Hepatic stellate cell (primary cell): Measurements from ENCODE around the gene SDR9C7.
"Not testable (repeated sequence)": the region's sequence is repeated elsewhere in the genome, so short reads cannot be mapped to it uniquely, and the experiment has no call there.

Source experiments
- DNase-seq: peaks from one replicate; pipeline ENCODE4 v3.0.0; 2011; ENCODE audit warnings: low spot score

The SDR9C7 gene

DNA sequence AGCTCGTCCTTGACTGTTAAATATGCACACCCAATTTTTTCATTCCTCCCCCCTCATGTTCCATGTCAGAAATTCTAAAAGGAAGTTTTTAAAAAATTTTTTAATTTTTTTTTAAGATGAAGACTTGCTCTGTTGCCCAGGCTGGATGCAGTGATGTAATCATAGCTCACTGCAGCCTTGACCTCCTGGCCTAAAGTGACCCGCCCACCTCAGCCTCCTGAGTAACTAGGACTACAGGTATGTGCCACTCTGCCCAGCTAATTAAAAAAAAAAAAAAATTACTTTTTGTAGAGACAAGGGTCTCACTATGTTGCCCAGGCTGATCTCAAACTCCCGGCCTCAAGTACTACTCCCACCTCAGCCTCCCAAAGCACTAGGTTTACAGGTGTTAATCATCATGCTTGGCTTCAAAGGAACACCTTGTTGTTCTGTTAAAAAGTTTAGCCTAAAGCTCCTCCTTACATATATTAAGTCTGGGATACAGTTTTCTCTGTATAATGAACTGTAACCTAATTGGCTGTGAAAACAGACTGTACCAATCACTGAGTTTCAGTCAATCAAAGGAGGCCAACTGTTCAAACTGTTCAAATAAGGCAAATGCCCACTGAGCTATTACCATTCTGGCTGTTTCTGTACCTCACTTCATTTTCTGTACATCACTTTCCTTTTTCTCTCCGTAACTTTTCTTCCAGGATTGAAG lies 17.8 kb downstream of the SDR9C7 start:
- DNase-seq, result no peak

DNA sequence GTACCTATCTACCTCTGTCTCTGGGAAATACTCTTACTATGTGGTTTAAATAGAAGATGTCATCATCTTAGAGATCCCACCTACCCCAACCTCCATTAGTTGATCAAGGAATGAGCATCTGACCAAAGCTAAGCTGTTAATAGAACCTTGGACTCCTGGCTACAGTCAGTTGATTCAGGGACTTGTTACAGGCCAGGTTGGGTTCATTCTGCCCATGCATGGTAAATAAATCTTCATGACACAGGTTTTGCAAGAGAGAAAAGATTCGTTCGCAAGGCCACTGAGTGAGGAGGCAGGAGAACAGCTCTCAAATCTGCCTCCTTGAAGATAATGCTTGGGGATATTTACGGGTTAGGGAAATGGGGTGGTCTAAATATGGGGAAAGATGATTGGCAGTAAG lies 19.5 kb downstream of the SDR9C7 start:
- DNase-seq, result no peak

DNA sequence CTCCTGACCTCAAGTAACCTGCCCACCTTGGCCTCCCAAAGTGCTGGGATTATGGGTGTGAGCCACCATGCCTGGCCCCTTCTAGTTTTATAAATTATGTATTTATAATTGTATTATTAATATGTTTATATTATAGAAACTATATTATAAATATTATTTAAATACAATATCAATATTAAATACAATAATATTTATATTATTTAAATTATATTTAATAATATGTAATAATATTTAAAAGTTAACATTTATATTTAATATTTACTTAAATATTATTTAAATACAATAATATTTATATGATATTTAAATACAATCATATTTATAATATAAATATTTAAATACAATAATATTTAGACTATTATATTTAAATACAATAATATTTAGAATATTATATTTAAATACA lies 20.0 kb downstream of the SDR9C7 start:
- DNase-seq, result no peak

DNA sequence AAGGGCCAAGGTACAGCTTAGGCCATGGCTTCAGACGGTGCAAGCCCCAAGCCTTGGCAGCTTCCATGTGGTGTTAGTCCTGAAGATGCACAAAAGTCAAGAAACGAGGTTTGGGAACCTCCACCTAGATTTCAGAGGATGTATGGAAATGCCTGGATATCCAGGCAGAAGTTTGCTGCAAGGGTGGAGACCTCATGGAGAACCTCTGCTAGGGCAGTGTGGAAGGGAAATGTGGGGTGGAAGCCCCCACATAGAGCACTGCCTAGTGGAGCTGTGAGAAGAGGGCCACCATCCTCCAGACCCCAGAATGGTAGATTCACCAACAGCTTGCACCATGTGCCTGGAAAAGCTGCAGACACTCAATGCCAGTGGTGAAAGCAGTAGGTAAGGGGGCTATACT lies 24.8 kb downstream of the SDR9C7 start:
- DNase-seq, result not testable (repeated sequence)

DNA sequence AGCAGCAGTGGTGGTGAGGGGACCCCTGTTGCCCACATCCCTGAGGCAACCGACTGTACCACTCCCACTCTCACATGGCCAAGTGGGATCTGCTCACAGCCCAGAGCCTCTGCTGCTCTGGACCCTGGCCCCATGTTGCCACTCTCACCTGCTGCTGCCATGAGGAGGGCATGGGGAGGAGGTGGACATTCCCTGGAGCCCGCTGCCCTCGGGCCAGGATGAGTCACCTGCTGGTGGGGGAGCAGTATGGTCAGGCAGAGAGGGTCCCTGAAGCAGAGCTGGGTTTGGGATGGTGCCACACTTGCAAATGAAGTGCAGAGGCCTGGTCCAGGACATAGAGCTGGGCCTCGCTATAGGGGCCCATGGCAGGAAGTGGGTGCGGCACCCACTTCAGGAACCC lies 26.1 kb downstream of the SDR9C7 start:
- no peak for DNase-seq

DNA sequence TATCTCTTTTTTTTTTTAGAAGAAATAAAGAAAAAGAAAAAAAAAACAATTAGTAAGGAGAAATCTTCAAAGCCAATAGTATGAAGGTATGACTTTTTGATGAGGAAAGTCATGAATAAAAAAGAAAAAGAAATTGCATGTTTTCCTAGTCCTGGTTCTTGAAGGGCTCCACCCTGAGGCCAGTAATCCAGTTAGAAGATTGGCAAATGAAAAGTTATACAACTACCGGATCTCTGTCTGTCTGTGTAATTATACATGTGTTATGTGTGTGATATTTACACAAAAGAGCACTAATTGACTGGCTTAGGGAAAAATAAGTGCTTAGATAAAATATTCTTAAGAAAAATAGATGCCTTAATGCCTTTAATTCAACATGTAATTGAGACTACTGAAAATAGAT lies 28.4 kb downstream of the SDR9C7 start:
- DNase-seq, result no peak

DNA sequence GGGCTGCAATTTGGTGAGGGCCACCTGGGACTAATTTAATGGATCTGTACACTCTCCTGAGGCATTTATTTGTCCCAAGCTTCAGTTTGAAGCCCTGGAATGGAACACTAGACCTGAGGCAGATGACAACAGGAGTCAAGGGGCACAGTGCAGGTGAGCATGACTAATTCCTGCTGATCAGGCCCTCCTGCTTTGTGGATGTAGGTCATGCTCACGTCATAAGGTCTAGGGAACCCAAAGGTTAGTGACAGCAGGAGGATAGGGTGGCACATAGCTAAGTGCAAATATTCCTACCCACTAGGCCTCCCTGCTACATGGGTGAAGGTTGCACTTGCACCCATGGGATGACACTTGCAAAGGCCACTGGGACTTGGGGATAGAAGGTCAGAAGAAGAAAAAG lies 30.8 kb downstream of the SDR9C7 start:
- DNase-seq, result no peak

DNA sequence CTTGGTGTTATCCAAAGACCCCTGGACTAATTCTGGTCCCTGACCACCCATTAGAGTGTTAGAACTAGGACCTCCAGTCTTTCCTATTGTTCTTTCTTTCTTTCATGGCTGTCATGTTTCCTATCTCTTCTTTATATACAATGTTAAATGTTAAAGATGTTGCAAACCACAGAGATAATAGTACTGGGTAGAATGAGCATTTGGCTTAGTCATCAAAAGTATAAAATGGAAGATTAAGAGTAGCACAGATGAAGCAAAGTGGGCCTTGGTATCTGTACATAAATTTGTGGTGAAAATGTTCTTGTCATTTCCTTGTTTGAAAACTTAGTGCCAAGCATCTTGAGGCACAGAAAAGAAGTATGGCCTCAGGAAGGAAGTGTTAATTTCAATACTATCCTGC lies 32.9 kb downstream of the SDR9C7 start:
- not testable (repeated sequence) for DNase-seq

DNA sequence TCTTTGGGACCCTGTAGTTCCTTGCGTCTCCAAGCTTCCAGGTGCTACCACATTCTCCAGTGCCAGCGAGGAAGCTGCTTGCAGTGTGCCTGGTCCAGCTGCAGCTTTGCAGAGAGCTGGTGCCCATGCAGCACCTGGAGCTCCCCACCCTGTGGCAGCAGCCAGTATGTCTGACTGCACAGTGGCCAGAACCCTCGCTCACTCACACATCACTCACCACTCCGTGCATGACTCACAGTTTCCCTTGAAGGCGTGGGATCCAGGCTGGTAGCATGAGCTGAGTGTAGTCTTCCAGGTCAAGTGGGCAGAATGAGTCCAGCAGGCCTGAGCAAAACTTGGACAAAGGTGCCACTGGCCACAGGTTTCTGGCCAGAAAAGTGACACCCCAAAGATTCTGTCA lies 33.6 kb downstream of the SDR9C7 start:
- no peak for DNase-seq

DNA sequence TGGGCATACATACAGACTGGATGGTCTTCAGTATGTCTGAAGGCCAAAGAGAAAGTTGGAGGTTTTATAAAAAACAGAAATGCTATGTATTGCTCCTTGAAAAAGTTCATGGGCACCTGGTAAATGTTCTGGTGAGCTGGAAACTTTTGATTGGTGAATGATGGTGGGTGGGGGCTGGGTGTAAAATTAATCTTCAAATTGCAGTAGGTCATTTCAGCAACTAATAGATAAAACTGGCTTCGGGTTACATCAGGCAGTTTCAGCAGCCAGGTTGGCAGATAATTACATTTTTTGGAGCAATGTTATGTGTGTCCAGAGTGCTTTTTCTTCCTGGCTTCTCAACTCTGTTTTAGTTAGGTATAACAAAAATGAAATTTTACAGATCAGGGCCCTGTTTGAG lies 35.3 kb downstream of the SDR9C7 start:
- no peak for DNase-seq

DNA sequence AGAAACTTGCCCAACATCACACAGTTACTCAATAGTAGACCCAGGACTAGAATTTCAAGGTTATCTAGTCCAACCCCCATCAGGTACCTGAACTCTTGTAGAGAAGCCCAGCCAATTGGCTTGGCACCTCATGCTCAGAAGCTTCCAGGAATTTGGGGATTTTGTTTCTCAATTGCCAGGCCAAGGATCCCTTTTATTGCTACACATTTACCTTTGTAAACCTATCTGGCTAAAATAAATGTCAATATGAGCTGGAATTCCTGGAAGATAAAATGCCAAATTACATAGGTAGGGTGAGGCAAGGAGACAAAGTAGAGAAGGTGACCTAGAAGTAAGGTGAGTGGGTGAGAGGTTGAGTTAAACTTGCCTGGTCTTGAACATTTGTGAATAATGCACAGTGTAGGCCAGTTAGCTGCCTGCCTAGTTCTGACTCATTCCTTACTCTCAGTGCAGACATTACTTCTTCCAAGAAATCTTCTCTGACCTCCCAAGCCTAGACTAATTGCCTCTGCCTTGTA lies 36.3 kb downstream of the SDR9C7 start:
- DNase-seq, result no peak

DNA sequence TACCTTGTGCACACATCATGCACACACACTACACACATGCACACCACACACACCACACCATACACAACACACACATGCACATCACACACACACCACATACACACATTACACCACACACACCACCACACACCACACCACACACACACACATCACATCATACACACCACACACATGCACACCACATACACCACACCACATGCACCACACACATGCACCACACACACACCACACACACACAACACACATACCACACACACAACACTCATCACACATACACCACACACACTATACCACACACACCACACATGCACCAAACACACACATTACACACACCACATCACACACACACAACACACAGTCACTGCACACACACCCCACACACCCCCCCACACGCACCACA lies 38.1 kb downstream of the SDR9C7 start:
- no peak for DNase-seq

DNA sequence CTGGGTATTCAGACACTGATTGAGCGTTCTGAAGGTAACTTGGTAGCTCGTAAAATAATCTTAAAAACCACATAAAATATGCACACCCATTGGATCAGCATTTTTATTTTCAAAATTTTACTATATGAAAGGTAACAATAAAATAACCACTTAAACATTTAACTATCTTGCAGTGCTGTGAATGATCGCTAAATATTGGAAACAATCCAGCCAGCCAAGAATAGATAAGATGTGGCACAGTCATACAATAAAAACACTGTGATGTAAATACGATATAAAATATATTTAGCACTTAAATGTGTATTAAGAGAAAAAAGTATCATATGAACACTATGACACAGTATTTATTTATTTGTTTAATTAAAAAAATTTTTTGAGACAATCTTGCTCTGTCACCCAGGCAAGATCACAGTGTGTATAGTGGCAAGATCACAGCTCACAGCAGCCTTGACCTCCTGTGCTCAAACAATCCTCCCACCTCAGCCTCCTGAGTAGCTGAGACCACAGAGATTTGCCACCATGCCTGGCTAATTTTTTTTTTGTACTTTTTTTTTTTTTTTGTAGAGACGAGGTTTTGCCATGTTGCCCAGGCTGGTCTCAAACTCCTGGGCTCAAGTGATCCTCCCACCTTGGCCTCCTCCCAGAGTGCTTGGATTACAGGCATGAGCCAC lies 39.4 kb downstream of the SDR9C7 start:
- no peak for DNase-seq

DNA sequence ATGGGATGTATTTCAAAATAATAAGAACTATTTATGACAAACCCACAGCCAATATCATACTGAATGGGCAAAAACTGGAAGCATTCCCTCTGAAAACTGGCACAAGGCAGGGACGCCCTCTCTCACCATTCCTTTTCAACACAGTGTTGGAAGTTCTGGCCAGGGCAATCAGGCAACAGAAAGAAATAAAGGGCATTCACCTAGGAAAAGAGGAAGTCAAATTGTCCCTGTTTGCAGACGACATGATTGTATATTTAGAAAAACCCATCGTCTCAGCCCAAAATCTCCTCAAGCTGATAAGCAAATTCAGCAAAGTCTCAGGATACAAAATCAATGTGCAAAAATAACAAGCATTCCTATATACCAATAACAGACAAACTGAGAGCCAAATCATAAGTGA lies 42.3 kb downstream of the SDR9C7 start:
- not testable (repeated sequence) for DNase-seq

DNA sequence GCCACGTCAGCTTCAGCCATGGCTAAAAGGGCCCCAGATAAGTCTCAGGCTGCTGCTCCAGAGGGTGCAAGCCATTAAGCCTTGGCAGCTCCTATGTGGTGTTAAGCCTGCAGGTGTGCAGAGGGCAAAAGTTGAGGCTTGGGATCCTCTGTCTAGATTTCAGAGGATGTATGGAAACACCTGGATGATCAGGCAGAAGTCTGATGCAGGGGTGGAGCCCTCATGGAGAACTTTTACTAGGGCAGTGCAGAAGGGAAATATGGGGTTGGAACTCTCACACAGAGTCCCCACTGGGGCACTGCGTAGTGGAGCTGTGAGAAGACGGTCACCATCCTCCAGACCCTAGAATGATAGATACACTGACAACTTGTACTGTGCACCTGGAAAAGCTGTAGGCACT lies 47.9 kb downstream of the SDR9C7 start:
- DNase-seq, result no peak

DNA sequence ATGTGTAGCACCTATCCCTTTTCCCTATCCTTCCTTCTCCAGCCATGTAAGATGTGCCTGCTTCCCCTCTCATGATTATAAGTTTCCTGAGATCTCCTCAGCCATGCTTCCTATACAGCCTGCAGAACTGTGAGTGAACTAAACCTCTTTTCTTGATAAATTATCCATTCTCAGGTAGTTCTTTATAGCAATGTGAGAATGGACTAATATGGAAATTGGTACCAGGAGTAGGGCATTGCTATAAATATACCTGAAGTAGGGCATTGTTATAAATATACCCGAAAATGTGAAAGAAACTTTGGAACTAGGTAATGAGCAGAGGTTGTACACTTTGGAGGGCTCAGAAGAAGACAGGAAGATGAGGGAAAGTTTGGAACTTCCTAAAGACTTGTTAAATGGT lies 48.9 kb downstream of the SDR9C7 start:
- DNase-seq, result no peak

DNA sequence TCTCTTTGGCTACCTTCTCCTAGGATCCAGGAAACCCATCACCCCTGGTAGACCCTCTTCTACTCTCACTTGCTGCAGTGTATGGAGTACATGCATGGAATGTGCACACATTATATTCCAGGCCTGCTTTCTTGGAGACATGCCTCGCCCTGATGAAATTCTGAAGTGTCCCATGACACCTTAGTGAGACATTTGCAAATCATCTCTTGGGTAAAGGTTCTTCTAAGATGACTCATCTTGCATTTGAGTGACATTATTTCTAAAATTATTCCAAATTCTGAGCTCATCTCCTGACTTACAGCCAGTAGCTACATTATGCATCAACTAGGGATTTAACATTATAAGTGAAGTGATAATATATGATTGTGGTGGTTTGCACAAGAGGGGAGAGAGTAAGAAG lies 49.8 kb downstream of the SDR9C7 start:
- no peak for DNase-seq

DNA sequence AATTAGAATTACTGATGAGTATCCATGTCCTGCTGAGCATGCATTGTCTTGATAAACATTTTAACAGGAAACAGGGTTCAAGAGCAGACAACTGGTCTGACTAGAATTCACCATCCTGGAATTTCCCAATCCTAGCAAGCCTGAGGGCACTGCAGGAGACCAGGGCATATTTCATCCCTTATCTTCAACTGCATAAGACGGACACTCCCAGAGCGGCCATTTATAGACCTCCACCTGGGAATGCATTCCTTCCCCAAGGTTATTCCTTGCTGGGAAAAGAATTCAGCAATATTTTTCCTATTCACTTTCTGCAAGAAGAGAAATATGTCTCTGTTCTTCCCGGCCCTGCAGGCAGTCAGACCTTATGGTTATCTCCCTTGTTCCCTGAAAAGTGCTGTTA lies 51.8 kb downstream of the SDR9C7 start:
- DNase-seq, result not testable (repeated sequence)

DNA sequence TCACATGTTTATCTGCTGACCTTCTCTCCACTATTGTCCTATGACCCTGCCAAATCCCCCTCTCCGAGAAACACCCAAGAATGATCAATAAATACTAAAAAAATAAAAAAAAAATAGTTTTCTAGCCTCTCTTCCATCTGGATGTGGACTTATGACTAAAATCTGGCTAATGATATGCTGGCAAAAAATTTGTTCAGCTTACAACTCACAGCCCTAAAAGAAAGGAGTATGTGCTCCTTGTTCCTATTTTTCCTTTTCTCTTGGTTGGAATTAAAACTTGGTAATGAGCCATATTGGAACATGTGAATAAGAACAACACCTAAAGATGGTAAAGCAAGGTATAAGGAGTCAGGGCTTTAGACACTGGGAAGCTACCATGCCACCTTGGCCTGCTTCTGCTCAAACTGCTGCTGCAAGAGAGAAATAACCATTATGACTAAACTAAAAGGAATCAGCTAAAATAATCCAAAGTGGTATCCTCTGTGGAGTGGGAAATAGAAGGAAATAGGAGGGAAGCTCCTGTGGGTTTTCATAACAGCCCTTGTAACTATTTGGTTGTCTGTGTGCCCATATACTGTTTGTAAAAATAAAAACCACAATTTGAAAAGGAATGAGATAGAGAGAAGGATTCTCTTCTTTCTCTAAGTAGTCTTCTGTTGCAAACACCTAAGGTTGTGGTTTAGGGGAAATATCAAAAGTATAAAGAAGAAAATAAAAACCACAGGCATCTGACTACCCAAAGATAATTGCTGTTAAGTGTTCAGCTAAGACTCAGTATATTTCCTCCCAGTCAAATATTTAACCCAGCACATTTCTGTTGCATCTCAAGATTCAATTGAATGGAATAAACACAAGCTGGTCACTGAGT lies 53.8 kb downstream of the SDR9C7 start:
- no peak for DNase-seq

DNA sequence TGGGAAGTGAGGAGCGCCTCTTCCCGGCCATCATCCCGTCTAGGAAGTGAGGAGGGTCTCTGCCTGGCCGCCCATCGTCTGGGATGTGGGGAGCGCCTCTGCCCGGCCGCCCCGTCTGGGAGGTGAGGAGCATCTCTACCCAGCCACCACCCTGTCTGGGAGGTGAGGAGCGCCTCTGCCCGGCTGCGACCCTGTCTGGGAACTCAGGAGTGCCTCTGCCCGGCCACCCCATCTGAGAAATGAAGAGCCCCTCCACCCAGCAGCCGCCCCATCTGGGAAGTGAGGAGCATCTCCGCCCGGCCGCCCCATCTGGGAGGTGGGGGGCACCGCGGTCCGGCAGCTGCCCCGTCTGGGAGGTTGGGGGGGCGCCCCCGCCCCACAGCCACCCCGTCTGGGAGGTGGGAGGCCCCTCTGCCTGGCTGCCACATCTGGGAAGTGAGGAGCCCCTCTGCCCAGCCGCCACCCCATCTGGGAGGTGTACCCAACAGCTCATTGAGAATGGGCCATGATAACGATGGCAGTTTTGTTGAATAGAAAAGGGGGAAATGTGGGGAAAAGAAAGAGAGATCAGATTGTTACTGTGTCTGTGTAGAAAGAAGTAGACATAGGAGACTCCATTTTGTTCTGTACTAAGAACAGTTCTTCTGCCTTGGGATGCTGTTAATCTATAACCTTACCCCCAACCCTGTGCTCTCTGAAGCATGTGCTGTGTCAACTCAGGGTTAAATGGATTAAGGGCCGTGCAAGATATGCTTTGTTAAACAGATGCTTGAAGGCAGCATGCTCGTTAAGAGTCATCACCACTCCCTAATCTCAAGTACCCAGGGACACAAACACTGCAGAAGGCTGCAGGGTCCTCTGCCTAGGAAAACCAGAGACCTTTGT lies 54.7 kb downstream of the SDR9C7 start:
- DNase-seq, result not testable (repeated sequence)

DNA sequence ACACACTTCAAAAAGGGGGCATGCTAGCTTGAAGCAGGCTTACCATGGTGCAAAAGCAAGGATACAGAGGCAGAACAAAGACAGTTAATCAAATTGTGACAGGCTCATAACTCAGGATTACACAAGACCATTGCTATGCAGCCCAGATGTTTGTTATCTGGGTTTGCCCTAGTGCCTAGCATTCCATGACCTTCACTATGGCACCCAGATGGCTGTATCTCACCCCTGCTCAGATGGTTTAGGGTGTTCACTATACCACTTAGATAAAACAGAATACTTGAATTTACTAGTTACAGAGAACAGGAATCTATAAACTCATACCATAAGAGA lies 56.2 kb downstream of the SDR9C7 start:
- DNase-seq, result no peak
